Immature natural killer cell (primary cell): ENCODE results near the gene BPIFB4. TPM values are rescaled to one million over a fixed set of nuclear protein-coding genes. Genes with fewer than 3 reads are reported as not detected.
"Not testable (repeated sequence)": the region's sequence is repeated elsewhere in the genome, so short reads cannot be mapped to it uniquely, and the experiment has no call there.

Experiments used
- DNase-seq, 3 donors: peaks; one replicate each; pipeline ENCODE4 v3.0.0; 2022; ENCODE audit warnings: mixed read lengths in 1 of 3
- H3K27ac Mint-ChIP-seq, 6 donors: one replicate each; pipeline ENCODE4 v1.8.0; 2020; ENCODE audit warnings: mixed read lengths in 6 of 6, mild to moderate bottlenecking in 5 of 6, inconsistent platforms in 4 of 6, moderate library complexity in 3 of 6
- H3K27me3 Mint-ChIP-seq, 3 donors: one replicate each; pipeline ENCODE4 v1.8.0; 2020 to 2021; ENCODE audit warnings: low read depth in 3 of 3, mild to moderate bottlenecking in 3 of 3, mixed read lengths in 3 of 3, moderate library complexity in 3 of 3, inconsistent platforms in 1 of 3
- H3K36me3 Mint-ChIP-seq, 3 donors: one replicate each; pipeline ENCODE4 v1.8.0; 2020; ENCODE audit warnings: mixed read lengths in 3 of 3, inconsistent platforms in 2 of 3, mild to moderate bottlenecking in 2 of 3
- H3K4me1 Mint-ChIP-seq, 2 donors: one replicate each; pipeline ENCODE4 v1.8.0; 2020; ENCODE audit warnings: inconsistent platforms in 2 of 2, mild to moderate bottlenecking in 2 of 2, mixed read lengths in 2 of 2, moderate library complexity in 1 of 2
- H3K4me3 Mint-ChIP-seq, 5 donors: one replicate each; pipeline ENCODE4 v1.8.0; 2020; ENCODE audit warnings: mild to moderate bottlenecking in 5 of 5, mixed read lengths in 5 of 5, inconsistent platforms in 3 of 5, moderate library complexity in 3 of 5
- H3K9me3 Mint-ChIP-seq, 6 donors: one replicate each; pipeline ENCODE4 v1.8.0; 2020; ENCODE audit warnings: mild to moderate bottlenecking in 6 of 6, mixed read lengths in 6 of 6, inconsistent platforms in 4 of 6, moderate library complexity in 3 of 6
- polyA plus RNA-seq, 3 donors: library from polyadenylated mRNA; unstranded; fragments of 300-500 nt; fragmentation: Illumina TruSeq; gene quantifications; one replicate each; pipeline ENCODE4 v1.2.3, GENCODE V29; 2021

Gene BPIFB4
- polyA plus RNA-seq, result not detected

- no peaks in the 10 kb centered on the region for H3K4me1 Mint-ChIP-seq
- H3K36me3 Mint-ChIP-seq, result no peaks in the 10 kb centered on the region
- H3K4me3 Mint-ChIP-seq, result no peak within 1 kb of the TSS
- no peak within 1 kb of the TSS for H3K27ac Mint-ChIP-seq
- no peak for DNase-seq
- H3K27me3 Mint-ChIP-seq, result peaks cover 0 to 5% (median 0%) of the 10 kb centered on the region in 3 donors
- no peaks in the 10 kb centered on the region for H3K9me3 Mint-ChIP-seq
Observed at GRCh38 chr20:33079259-33079658, at the start of gene BPIFB4. Gene BPIFB4 (plus strand): TSS chr20:33079643. CDS start chr20:33081527, 1,884 bp downstream.

- Mint-ChIP-seq H3K4me3 (no peak overlapping the region), H3K36me3 (no peaks in the 10 kb centered on the region), H3K4me1 (no peaks in the 10 kb centered on the region), H3K9me3 (no peaks in the 10 kb centered on the region), H3K27ac (no peak overlapping the region), H3K27me3 (peaks cover 0 to 7% (median 0%) of the 10 kb centered on the region in 3 donors)
- no peak for DNase-seq
Observed at GRCh38 chr20:33030076-33030475, 49.4 kb upstream of the BPIFB4 start.

- no peaks in the 10 kb centered on the region for H3K4me1 Mint-ChIP-seq
- H3K9me3 Mint-ChIP-seq, result no peaks in the 10 kb centered on the region
- no peaks in the 10 kb centered on the region for H3K36me3 Mint-ChIP-seq
- no peak overlapping the region for H3K27ac Mint-ChIP-seq
- peaks cover 0 to 7% (median 2%) of the 10 kb centered on the region in 3 donors for H3K27me3 Mint-ChIP-seq
- no peak overlapping the region for H3K4me3 Mint-ChIP-seq
- no peak for DNase-seq
Observed at GRCh38 chr20:33030569-33030968, 48.9 kb upstream of the BPIFB4 start.

- Mint-ChIP-seq H3K36me3 (no peaks in the 10 kb centered on the region), H3K4me3 (no peak within 1 kb of the TSS), H3K9me3 (no peaks in the 10 kb centered on the region), H3K27ac (no peak within 1 kb of the TSS), H3K27me3 (peaks cover 0 to 7% (median 4%) of the 10 kb centered on the region in 3 donors), H3K4me1 (no peaks in the 10 kb centered on the region)
- no peak for DNase-seq
Observed at GRCh38 chr20:33031531-33031930, 47.9 kb upstream of the BPIFB4 start, which contains the start of gene BPIFB6. Gene BPIFB6 (plus strand): TSS chr20:33031648. CDS start chr20:33031648, 0 bp downstream.

- H3K36me3 Mint-ChIP-seq, result no peaks in the 10 kb centered on the region
Observed at GRCh38 chr20:33032555-33032954, 46.9 kb upstream of the BPIFB4 start.

GRCh38 chr20:33033381-33033780 lies 46.1 kb upstream of the BPIFB4 start:
- Mint-ChIP-seq H3K27me3 (peaks cover 0 to 4% (median 4%) of the 10 kb centered on the region in 3 donors), H3K4me1 (no peaks in the 10 kb centered on the region), H3K27ac (no peak overlapping the region), H3K9me3 (no peaks in the 10 kb centered on the region), H3K36me3 (no peaks in the 10 kb centered on the region), H3K4me3 (no peak overlapping the region)
- DNase-seq, result no peak

More at GRCh38 chr20:33032555-33032954, 46.9 kb upstream of the BPIFB4 start:
- no peak overlapping the region for H3K27ac Mint-ChIP-seq
- peaks cover 0 to 4% (median 3%) of the 10 kb centered on the region in 3 donors for H3K27me3 Mint-ChIP-seq
- H3K9me3 Mint-ChIP-seq, result no peaks in the 10 kb centered on the region
- DNase-seq, result no peak
- H3K4me3 Mint-ChIP-seq, result no peak overlapping the region
- H3K4me1 Mint-ChIP-seq, result no peaks in the 10 kb centered on the region

GRCh38 chr20:33034115-33034514 lies 45.3 kb upstream of the BPIFB4 start:
- no peak overlapping the region for H3K27ac Mint-ChIP-seq
- H3K4me3 Mint-ChIP-seq, result no peak overlapping the region
- H3K9me3 Mint-ChIP-seq, result no peaks in the 10 kb centered on the region
- DNase-seq, result no peak
- H3K27me3 Mint-ChIP-seq, result peaks cover 0 to 4% (median 4%) of the 10 kb centered on the region in 3 donors
- no peaks in the 10 kb centered on the region for H3K36me3 Mint-ChIP-seq
- H3K4me1 Mint-ChIP-seq, result no peaks in the 10 kb centered on the region

- Mint-ChIP-seq H3K27ac (no peak overlapping the region), H3K9me3 (no peaks in the 10 kb centered on the region), H3K27me3 (peaks cover 0 to 4% (median 4%) of the 10 kb centered on the region in 3 donors), H3K36me3 (no peaks in the 10 kb centered on the region), H3K4me3 (no peak overlapping the region), H3K4me1 (no peaks in the 10 kb centered on the region)
- no peak for DNase-seq
Observed at GRCh38 chr20:33034901-33035492, 44.4 kb upstream of the BPIFB4 start.

- no peak for DNase-seq
- no peak overlapping the region for H3K27ac Mint-ChIP-seq
- H3K4me1 Mint-ChIP-seq, result no peaks in the 10 kb centered on the region
- no peaks in the 10 kb centered on the region for H3K9me3 Mint-ChIP-seq
- H3K36me3 Mint-ChIP-seq, result no peaks in the 10 kb centered on the region
- no peak overlapping the region for H3K4me3 Mint-ChIP-seq
- peaks cover 0 to 7% (median 3%) of the 10 kb centered on the region in 3 donors for H3K27me3 Mint-ChIP-seq
Observed at GRCh38 chr20:33037456-33037855, 42.0 kb upstream of the BPIFB4 start.

- Mint-ChIP-seq H3K36me3 (no peaks in the 10 kb centered on the region), H3K4me1 (no peaks in the 10 kb centered on the region), H3K27me3 (peaks cover 0 to 7% (median 3%) of the 10 kb centered on the region in 3 donors), H3K27ac (no peak overlapping the region), H3K9me3 (no peaks in the 10 kb centered on the region), H3K4me3 (no peak overlapping the region)
- no peak for DNase-seq
Observed at GRCh38 chr20:33038243-33038642, 41.2 kb upstream of the BPIFB4 start.

- DNase-seq, result no peak
- Mint-ChIP-seq H3K27ac (no peak overlapping the region), H3K9me3 (peaks cover 11 to 21% (median 14%) of the 10 kb centered on the region in 6 donors), H3K4me3 (no peak overlapping the region), H3K4me1 (no peaks in the 10 kb centered on the region), H3K36me3 (peaks cover 0 to 4% (median 3%) of the 10 kb centered on the region in 3 donors), H3K27me3 (peaks cover 0 to 6% (median 3%) of the 10 kb centered on the region in 3 donors)
Observed at GRCh38 chr20:33042430-33042829, 37.0 kb upstream of the BPIFB4 start.

- Mint-ChIP-seq H3K9me3 (peaks cover 11 to 21% (median 14%) of the 10 kb centered on the region in 6 donors), H3K27me3 (peaks cover 0 to 6% (median 2%) of the 10 kb centered on the region in 3 donors), H3K36me3 (peaks cover 0 to 4% (median 3%) of the 10 kb centered on the region in 3 donors), H3K4me1 (no peaks in the 10 kb centered on the region), H3K4me3 (no peak overlapping the region), H3K27ac (no peak overlapping the region)
- DNase-seq, result no peak
Observed at GRCh38 chr20:33042983-33043730, 36.3 kb upstream of the BPIFB4 start.

GRCh38 chr20:33043731-33044181 lies 35.7 kb upstream of the BPIFB4 start:
- Mint-ChIP-seq H3K36me3 (peaks cover 0 to 4% (median 3%) of the 10 kb centered on the region in 3 donors), H3K4me3 (no peak overlapping the region), H3K9me3 (peaks cover 11 to 21% (median 14%) of the 10 kb centered on the region in 6 donors), H3K27ac (no peak overlapping the region), H3K27me3 (peaks cover 0 to 6% (median 2%) of the 10 kb centered on the region in 3 donors), H3K4me1 (no peaks in the 10 kb centered on the region)
- no peak for DNase-seq

GRCh38 chr20:33045129-33045721 lies 34.2 kb upstream of the BPIFB4 start:
- H3K36me3 Mint-ChIP-seq, H3K4me1 Mint-ChIP-seq, H3K27ac Mint-ChIP-seq, H3K27me3 Mint-ChIP-seq, DNase-seq, H3K4me3 Mint-ChIP-seq: not testable (repeated sequence)
- peaks cover 11 to 21% (median 15%) of the 10 kb centered on the region in 6 donors for H3K9me3 Mint-ChIP-seq
